ENCODE data around the gene CPEB4. TPM values are rescaled to one million over a fixed set of nuclear protein-coding genes. Genes with fewer than 3 reads are reported as not detected.
A peak's percentile ranks its signal among the peaks of the same experiment; 100 is the strongest.

Gene CPEB4
- total RNA-seq, 1 experiment from 2014 or later = 8.3 TPM

DNA sequence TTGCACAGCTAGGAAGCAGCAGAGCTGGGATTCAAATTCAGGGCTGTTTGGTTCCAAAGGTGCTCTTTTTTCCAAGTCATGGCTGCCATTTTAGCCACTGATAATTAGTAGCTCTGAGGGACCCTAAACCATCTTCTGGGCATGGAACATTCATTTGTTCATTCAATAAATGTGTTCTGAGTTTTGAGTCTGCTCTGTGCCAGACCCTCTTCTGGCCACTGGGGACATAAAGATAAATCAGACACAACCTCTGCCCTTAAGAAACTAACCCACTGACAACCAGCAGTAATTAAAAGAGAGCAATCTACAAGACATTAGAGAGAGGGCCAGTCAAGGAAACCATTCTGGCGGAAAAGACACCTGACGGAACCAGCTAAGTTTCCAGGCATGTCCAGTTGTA is 2.0 kb upstream of the CPEB4 start:
- H3K4me3 ChIP-seq (ENCODE audit: insufficient read depth, low read depth, low read length) = no peak overlapping the region
- no peaks in the 10 kb centered on the region for H3K27me3 ChIP-seq (ENCODE audit: control insufficient read depth, insufficient read depth, low read length)
- no peak for DNase-seq

DNA sequence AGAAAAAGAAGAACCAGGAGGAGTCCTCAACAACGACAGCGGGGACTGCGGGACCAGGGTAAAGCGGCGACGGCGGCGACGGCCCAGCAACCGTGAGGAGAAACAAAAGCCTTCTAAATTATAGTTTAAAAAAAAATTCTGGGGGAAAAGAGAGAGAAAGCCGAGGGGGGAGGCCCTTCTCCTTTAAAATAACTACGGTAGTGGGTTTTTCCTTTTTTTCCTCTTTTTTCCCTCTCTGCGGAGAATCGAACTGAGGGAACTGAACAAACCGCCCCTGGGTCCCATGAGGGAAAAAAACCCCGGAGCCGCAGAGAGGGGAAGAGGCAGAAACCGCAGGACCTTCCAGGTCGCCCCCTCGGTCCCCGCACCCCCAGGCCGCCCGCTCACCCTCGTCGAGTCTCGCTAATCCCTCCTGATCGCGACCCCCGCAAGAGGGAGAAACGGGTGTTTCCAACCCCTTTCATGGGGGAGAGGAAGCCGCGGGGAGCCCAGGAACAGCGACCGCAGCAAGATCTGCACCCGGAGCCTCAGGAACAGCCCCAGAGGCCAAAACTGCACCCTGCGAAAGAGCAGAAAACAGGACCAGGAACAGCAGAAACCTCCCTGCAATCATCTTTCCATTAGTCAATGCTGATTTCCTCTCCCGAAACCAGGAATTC is 453 bp downstream of the CPEB4 start:
- Histone ChIP-seq H3K27me3 (ENCODE audit: control insufficient read depth, insufficient read depth, low read length) (no peaks in the 10 kb centered on the region), H3K36me3 (replicated peaks; ENCODE audit: control insufficient read depth, insufficient read depth, low read length) (no peaks in the 10 kb centered on the region), H3K4me3 (ENCODE audit: insufficient read depth, low read depth, low read length) (peak overlapping the region; percentile 65)
- peak; percentile 57 for DNase-seq

More for the DNA sequence above, 2.0 kb upstream of the CPEB4 start:
- no peaks in the 10 kb centered on the region for H3K36me3 ChIP-seq (replicated peaks; ENCODE audit: control insufficient read depth, insufficient read depth, low read length)

DNA sequence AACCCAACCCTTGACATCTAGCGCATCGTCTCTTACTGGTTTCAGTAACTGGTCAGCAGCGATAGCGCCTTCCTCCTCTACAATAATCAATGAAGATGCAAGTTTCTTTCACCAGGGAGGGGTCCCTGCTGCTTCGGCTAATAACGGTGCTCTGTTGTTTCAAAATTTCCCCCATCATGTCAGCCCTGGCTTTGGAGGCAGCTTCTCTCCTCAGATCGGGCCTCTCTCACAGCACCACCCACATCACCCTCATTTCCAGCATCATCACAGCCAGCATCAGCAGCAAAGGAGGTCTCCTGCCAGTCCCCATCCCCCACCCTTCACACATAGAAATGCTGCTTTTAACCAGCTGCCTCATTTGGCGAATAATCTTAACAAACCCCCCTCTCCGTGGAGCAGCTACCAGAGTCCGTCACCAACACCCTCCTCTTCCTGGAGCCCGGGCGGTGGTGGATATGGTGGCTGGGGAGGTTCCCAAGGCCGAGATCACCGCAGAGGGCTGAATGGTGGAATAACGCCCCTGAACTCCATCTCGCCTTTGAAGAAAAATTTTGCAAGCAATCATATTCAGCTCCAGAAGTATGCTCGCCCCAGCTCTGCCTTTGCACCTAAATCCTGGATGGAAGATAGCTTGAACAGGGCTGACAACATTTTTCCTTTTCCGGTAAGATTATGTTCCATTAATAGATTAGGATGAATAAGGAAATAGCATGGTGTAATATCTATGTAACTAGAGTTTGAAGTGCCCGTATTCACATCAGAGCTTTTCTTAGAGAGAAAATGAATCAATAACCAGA is 2.2 kb downstream of the CPEB4 start:
- Histone ChIP-seq H3K27me3 (ENCODE audit: control insufficient read depth, insufficient read depth, low read length) (no peaks in the 10 kb centered on the region), H3K36me3 (replicated peaks; ENCODE audit: control insufficient read depth, insufficient read depth, low read length) (no peaks in the 10 kb centered on the region), H3K4me3 (ENCODE audit: insufficient read depth, low read depth, low read length) (peak overlapping the region; percentile 24)
- peak; percentile 24 for DNase-seq

DNA sequence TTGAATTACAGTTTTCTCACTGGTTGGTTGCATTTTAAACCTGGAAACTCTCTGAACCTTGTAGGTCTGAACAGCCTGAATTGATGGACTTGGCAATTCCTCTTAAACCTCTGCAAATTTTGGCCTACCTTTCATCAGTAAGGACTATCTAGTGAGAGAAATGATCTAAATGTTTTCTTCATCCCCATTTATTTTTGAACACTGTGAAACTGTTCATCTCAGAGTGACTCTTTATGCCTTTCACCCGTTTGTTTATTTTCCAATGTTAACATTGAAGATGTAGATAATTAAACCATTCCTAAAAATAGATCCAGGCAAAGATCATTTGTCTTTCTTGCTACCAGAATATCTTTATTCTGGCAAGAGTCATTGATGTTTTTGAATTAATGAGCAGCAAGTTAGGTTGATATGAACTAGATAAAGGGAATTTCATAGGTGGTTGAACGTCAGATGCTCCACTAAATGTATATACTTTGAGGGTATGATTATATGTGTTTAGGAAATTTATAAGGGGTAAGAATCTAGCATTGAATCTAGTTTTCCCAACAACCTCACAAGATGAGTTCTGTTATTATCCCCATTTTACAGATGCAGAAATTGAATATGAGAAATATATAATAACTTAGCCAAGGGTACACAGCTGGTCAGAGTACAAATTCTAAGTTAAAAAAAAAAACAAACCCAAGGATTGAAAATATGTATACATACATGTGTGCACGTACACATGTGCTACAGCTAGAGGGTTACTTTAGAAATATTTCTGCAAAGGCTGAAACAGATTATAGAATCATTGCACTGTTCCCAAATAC is 3.4 kb downstream of the CPEB4 start:
- no peak for DNase-seq
- H3K36me3 ChIP-seq (replicated peaks; ENCODE audit: control insufficient read depth, insufficient read depth, low read length) = no peaks in the 10 kb centered on the region
- no peaks in the 10 kb centered on the region for H3K27me3 ChIP-seq (ENCODE audit: control insufficient read depth, insufficient read depth, low read length)
- H3K4me3 ChIP-seq (ENCODE audit: insufficient read depth, low read depth, low read length) = no peak overlapping the region

DNA sequence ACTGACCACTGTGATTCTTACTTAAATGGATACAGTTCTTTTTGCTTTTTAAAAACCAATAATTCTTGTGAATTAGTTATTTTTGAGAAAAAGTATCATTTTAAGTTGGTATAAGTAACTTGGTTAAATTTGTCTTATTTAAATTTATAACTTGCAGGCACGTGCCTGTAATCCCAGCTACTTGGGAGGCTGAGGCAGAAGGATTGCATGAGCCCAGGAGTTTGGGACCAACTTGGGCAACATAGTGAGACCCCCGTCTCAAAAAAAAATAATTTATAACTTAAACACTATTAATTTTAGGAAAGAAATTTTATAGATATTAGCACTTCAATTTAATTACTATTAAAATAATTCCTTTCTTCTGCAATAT is 5.0 kb downstream of the CPEB4 start:
- Histone ChIP-seq H3K27me3 (ENCODE audit: control insufficient read depth, insufficient read depth, low read length) (no peaks in the 10 kb centered on the region), H3K36me3 (replicated peaks; ENCODE audit: control insufficient read depth, insufficient read depth, low read length) (no peaks in the 10 kb centered on the region), H3K4me3 (ENCODE audit: insufficient read depth, low read depth, low read length) (no peak overlapping the region)
- no peak for DNase-seq

DNA sequence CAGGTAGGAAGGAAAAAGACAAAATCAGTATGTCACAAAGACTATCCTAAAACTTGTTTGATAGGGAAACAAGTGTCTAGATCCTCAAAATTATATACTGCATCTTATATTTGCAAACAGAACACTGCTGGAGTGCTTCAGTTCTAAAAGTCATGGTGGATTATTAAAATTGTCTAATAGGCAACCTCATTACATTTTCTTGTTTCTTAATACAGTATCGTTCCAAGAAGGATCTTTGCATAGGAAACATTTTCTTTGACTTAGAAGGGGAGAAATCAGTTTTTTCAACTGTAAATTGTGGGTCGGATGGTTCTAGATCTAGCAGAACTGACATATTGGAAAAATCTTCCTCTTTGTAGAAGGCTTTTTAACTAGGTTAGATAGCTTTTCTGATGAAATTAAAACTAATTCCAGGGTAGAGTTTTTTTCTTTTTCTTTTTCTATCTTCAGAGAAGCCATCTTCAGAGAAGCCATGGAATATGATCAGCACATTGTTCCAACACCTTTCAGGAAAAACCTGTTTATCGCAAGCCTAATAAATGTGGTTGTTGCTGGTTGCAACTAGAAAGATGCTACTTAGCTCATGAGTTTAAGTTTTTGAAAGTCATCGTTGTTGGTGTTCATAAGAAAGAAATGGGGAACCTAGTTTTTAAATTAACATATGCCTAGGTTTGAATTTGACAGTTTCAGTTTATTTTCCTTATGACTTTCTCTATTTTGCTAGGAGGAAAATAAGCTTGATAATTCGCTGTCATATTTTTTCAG is 7.4 kb downstream of the CPEB4 start:
- Histone ChIP-seq H3K4me3 (ENCODE audit: insufficient read depth, low read depth, low read length) (no peak overlapping the region), H3K27me3 (ENCODE audit: control insufficient read depth, insufficient read depth, low read length) (no peaks in the 10 kb centered on the region)
- no peak for DNase-seq

DNA sequence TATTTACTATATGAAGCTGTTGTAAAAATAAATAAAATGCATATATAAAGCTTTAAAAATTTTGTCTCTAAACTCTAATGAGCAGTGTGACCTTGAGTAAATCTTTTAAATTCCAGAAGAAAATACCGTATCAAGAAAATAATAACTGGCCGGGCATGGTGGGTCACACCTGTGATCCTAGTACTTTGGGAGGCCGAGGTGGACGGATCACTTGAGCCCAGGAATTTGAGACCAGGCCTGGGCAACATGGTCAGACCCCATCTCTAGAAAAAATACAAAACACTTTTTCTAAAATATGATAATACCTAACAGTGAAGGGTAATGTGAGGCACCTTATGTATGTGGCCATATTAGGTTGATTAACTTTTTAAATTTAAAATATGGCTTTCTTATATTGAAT is 8.5 kb downstream of the CPEB4 start:
- DNase-seq = no peak
- Histone ChIP-seq H3K4me3 (ENCODE audit: insufficient read depth, low read depth, low read length) (no peak overlapping the region), H3K36me3 (replicated peaks; ENCODE audit: control insufficient read depth, insufficient read depth, low read length) (no peaks in the 10 kb centered on the region), H3K27me3 (ENCODE audit: control insufficient read depth, insufficient read depth, low read length) (no peaks in the 10 kb centered on the region)

More for the DNA sequence above, 7.4 kb downstream of the CPEB4 start:
- no peaks in the 10 kb centered on the region for H3K36me3 ChIP-seq (replicated peaks; ENCODE audit: control insufficient read depth, insufficient read depth, low read length)

DNA sequence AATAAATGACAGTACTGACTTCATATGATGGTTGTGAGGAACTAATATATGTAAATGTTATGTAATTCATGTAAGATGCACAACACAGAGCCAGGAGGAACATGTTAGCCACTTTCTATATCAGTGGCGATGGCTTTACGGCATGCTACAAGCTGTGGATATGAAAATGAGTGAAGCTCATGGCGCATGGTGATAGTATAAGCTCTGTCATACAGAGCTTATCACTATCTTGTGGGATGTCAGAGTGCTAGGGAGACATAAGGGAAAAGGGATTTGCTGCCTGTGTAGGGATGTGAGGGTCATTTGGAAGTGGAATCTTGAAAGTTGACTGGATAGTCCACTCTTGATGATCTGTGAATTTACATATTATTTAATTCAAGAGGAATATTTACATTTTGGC is 13.6 kb downstream of the CPEB4 start:
- no peak for DNase-seq
- no peak overlapping the region for H3K4me3 ChIP-seq (ENCODE audit: insufficient read depth, low read depth, low read length)
- H3K27me3 ChIP-seq (ENCODE audit: control insufficient read depth, insufficient read depth, low read length) = no peaks in the 10 kb centered on the region
- H3K36me3 ChIP-seq (replicated peaks; ENCODE audit: control insufficient read depth, insufficient read depth, low read length) = no peaks in the 10 kb centered on the region

DNA sequence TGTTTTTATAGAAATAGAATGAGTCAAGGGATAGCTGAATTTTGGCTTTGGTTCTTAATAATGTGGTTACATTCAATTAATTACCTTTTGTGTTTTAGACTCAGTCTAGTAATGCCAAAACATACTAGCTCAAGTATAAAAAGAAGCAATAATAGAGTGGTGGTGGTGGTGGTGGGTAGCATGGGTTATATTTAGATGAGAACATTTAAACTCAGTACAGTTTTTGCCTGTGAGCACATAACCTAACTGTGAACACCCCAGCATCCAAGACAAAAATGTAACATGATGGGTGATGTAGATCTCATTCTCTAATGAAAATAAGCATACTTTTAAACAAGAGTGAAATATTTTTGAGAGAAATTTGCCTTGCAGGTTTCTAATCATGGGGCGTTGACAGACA is 14.2 kb downstream of the CPEB4 start:
- Histone ChIP-seq H3K36me3 (replicated peaks; ENCODE audit: control insufficient read depth, insufficient read depth, low read length) (no peaks in the 10 kb centered on the region), H3K4me3 (ENCODE audit: insufficient read depth, low read depth, low read length) (no peak overlapping the region), H3K27me3 (ENCODE audit: control insufficient read depth, insufficient read depth, low read length) (no peaks in the 10 kb centered on the region)
- DNase-seq = no peak

DNA sequence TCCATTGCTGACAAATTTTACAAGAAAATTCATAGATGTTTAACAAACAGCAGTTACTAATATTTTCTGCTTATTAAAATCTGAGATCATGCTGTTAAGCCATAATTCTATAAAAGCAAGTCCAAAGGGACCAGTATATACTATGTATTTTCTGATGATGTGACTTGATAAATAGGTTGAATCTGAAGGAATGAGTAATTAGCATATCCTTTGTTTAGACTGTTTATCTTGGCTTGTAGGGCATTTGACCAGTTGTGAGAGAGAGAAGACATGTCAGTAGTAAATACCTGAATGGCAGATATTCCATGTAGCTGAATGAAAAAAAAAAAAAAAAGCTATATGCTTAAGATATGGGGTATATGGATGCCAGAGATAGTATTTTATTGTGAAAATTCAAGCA is 14.6 kb downstream of the CPEB4 start:
- no peak for DNase-seq
- Histone ChIP-seq H3K36me3 (replicated peaks; ENCODE audit: control insufficient read depth, insufficient read depth, low read length) (no peaks in the 10 kb centered on the region), H3K4me3 (ENCODE audit: insufficient read depth, low read depth, low read length) (no peak overlapping the region), H3K27me3 (ENCODE audit: control insufficient read depth, insufficient read depth, low read length) (no peaks in the 10 kb centered on the region)

DNA sequence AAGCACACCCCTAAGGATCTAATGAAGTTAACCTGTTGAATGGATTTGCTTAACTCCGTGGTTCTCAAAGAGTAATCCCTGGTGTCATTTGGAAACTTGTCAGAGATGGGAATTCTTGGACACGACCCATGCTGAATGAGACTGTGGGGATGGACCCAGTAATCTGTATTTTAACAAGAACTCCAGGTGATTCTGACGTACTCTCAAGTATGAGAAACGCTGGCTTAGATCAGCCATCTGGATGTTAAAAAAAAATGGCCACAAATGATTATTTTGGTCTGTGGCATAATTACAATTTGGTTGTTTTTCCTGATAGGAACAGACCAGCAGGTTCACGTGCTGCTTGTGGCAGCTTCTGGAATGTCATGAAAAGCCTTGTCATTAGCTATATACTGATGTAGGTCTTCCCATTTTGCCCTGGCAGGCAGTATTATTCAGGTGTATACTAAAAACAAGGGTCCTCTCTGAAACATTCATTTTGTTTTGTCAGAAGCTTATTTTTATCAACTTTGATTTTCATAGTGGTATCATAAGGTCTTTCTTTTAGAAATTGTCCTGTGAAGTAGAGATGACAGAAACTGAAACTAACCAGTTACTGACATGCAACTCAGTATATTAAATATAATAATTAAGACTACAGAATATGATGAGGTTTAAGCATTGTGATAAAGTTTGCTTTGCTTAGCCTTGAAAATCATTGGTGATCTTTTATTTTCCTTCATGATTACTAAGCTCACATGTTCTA is 15.4 kb downstream of the CPEB4 start:
- no peak for DNase-seq
- Histone ChIP-seq H3K4me3 (ENCODE audit: insufficient read depth, low read depth, low read length) (no peak overlapping the region), H3K36me3 (replicated peaks; ENCODE audit: control insufficient read depth, insufficient read depth, low read length) (no peaks in the 10 kb centered on the region), H3K27me3 (ENCODE audit: control insufficient read depth, insufficient read depth, low read length) (no peaks in the 10 kb centered on the region)

DNA sequence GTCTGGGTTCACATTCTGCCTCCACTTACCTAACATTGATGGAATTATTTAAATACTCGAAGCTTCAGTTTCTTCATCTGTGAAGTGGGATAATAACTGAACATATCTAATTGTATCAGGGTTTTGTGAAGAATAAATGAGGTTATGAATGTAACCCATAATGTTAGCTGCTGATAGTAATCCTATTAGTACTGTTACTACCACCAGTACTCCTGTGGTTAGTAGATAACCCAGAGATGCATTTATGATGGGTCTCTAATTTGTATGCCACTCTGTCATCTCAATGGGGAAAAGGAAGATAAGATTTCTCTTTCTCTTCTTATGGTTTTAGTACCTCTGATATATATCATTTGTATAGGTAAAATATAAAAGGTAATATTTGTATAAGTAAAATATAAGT is 16.0 kb downstream of the CPEB4 start:
- H3K4me3 ChIP-seq (ENCODE audit: insufficient read depth, low read depth, low read length) = no peak overlapping the region
- H3K36me3 ChIP-seq (replicated peaks; ENCODE audit: control insufficient read depth, insufficient read depth, low read length) = no peaks in the 10 kb centered on the region
- no peaks in the 10 kb centered on the region for H3K27me3 ChIP-seq (ENCODE audit: control insufficient read depth, insufficient read depth, low read length)
- no peak for DNase-seq

DNA sequence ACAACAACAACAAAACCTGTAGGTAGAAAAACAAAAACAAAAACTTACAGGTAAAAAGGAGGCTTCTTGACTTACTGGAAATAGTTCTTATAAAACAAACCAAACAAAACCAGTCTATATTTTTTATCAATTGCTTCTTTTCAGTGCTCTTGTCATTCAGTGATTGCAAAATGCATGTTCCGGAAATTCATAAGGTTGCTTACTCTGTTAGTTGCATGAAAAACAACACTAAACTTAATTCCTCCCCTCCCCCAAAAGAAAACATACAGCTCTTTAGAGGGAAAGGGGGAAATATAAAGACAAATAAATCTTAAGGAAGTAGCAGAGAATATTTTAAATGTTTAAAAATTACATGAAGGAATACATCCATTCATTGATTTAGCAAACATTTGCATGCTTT is 19.1 kb downstream of the CPEB4 start:
- no peak for DNase-seq
- Histone ChIP-seq H3K36me3 (replicated peaks; ENCODE audit: control insufficient read depth, insufficient read depth, low read length) (no peaks in the 10 kb centered on the region), H3K4me3 (ENCODE audit: insufficient read depth, low read depth, low read length) (no peak overlapping the region), H3K27me3 (ENCODE audit: control insufficient read depth, insufficient read depth, low read length) (no peaks in the 10 kb centered on the region)
